ENCODE results near the gene LARP1B. TPM values are rescaled to one million over a fixed set of nuclear protein-coding genes. Genes with fewer than 3 reads are reported as not detected.
"Not testable (repeated sequence)": the region's sequence is repeated elsewhere in the genome, so short reads cannot be mapped to it uniquely, and the experiment has no call there.

Gene LARP1B
- total RNA-seq, 1 experiment from 2014 or later: 17.3 TPM

DNA sequence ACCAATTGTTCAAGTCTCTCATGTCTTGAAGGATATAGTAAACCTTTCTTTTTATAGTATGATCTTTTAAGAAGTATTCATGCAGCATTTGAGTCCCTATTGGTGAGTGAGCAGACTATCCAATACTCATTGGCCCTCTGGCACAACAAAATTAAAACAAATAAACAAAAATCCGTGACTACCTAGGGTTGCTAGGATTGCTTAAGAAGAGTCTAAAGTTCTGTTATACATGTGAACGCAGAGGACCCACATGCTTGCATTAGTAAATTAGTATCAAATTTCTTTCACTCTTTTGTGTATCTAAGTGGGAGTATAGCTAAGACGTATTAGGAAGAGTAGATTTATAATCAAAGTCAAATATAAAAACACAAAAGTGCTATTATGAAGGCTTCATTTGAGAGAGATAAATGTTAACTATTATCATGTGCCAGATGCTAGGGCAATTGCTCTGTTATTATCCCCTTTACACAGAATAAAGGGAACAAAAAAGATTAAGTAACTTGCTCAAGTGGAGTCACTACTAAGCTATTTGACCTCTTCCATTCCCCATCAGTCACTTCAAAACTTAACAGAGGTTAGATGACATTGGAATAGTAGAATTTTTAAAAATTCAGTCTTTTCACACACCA lies 29.2 kb upstream of the LARP1B start:
- TF ChIP-seq TCF7L2 (IDR thresholded peaks at IDR 0.05; ENCODE audit: low read depth, low read length) (no peak), SIN3A (IDR thresholded peaks at IDR 0.05; ENCODE audit: borderline replicate concordance, insufficient read depth, low read depth, low read length) (no peak), POLR2AphosphoS5 (IDR thresholded peaks at IDR 0.05; ENCODE audit: low read depth, low read length) (no peak)
- TF ChIP-seq, protein P1, sequence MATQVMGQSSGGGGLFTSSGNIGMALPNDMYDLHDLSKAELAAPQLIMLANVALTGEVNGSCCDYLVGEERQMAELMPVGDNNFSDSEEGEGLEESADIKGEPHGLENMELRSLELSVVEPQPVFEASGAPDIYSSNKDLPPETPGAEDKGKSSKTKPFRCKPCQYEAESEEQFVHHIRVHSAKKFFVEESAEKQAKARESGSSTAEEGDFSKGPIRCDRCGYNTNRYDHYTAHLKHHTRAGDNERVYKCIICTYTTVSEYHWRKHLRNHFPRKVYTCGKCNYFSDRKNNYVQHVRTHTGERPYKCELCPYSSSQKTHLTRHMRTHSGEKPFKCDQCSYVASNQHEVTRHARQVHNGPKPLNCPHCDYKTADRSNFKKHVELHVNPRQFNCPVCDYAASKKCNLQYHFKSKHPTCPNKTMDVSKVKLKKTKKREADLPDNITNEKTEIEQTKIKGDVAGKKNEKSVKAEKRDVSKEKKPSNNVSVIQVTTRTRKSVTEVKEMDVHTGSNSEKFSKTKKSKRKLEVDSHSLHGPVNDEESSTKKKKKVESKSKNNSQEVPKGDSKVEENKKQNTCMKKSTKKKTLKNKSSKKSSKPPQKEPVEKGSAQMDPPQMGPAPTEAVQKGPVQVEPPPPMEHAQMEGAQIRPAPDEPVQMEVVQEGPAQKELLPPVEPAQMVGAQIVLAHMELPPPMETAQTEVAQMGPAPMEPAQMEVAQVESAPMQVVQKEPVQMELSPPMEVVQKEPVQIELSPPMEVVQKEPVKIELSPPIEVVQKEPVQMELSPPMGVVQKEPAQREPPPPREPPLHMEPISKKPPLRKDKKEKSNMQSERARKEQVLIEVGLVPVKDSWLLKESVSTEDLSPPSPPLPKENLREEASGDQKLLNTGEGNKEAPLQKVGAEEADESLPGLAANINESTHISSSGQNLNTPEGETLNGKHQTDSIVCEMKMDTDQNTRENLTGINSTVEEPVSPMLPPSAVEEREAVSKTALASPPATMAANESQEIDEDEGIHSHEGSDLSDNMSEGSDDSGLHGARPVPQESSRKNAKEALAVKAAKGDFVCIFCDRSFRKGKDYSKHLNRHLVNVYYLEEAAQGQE (IDR thresholded peaks at IDR 0.05; ENCODE audit: insufficient read depth in 1 of 2, low read depth in 2 of 2, low read length in 1 of 2): no peak
- TF ChIP-seq, protein P2, sequence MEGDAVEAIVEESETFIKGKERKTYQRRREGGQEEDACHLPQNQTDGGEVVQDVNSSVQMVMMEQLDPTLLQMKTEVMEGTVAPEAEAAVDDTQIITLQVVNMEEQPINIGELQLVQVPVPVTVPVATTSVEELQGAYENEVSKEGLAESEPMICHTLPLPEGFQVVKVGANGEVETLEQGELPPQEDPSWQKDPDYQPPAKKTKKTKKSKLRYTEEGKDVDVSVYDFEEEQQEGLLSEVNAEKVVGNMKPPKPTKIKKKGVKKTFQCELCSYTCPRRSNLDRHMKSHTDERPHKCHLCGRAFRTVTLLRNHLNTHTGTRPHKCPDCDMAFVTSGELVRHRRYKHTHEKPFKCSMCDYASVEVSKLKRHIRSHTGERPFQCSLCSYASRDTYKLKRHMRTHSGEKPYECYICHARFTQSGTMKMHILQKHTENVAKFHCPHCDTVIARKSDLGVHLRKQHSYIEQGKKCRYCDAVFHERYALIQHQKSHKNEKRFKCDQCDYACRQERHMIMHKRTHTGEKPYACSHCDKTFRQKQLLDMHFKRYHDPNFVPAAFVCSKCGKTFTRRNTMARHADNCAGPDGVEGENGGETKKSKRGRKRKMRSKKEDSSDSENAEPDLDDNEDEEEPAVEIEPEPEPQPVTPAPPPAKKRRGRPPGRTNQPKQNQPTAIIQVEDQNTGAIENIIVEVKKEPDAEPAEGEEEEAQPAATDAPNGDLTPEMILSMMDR (IDR thresholded peaks at IDR 0.05): no peak
- no peak for ATAC-seq
- no TSS peak for BruUV-seq (replicated peaks)
- Histone ChIP-seq H3K36me3 (ENCODE audit: control insufficient read depth, insufficient read depth, low read length) (no peaks in the 10 kb centered on the region), H3K4me1 (ENCODE audit: control insufficient read depth, insufficient read depth, low read length) (no peaks in the 10 kb centered on the region), H3K9me3 (ENCODE audit: control insufficient read depth, insufficient read depth, low read depth, low read length) (no peaks in the 10 kb centered on the region), H3K27me3 (ENCODE audit: control insufficient read depth, insufficient read depth, low read length) (no peaks in the 10 kb centered on the region), H3K27ac (ENCODE audit: low read length) (no peak overlapping the region), H3K4me3 (ENCODE audit: low read depth in 2 of 2, low read length in 2 of 2) (no peak overlapping the region)
- intact Hi-C loops (cut with micrococcal nuclease; ENCODE audit: unreplicated experiment): no loop called here
- in situ Hi-C loops (cut with HindIII; ENCODE audit: low pct_unique_long_range_greater_than_20kb, low sequenced_read_pairs): no loop called here
- CTCF ChIA-PET: interaction anchor here (0.5 to 0.6 kb wide), 2 partner anchors 19 to 214 kb away, joined by 4 to 6 read pairs; no protein-coding TSS in a partner anchor
- DNase-seq (ENCODE audit: low read depth, low spot score): no peak
- POLR2A ChIA-PET: no interaction called here

DNA sequence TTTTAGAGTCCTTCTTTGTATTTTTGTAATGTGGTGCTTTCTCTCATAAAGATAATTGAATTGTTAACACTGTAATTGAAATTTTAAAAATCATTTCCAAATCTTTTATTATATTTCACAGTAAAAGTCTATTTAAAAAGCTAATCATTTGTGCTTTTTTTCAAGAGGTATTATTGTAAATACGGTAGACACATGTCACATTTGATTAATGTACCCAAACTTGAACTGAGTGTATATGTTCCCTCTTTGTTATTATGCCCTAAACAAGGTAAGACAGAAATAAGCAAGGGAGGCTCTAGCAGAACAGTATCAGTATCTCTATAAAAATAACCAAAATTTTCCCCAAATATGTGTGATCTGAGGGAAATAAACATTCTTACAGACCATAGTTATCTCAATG lies 21.5 kb upstream of the LARP1B start:
- CTCF ChIA-PET: no interaction called here
- Histone ChIP-seq H3K9me3 (ENCODE audit: control insufficient read depth, insufficient read depth, low read depth, low read length) (no peaks in the 10 kb centered on the region), H3K27me3 (ENCODE audit: control insufficient read depth, insufficient read depth, low read length) (no peaks in the 10 kb centered on the region), H3K4me3 (ENCODE audit: low read depth in 2 of 2, low read length in 2 of 2) (no peak overlapping the region), H3K27ac (ENCODE audit: low read length) (no peak overlapping the region), H3K36me3 (ENCODE audit: control insufficient read depth, insufficient read depth, low read length) (no peaks in the 10 kb centered on the region), H3K4me1 (ENCODE audit: control insufficient read depth, insufficient read depth, low read length) (no peaks in the 10 kb centered on the region)
- POLR2A ChIA-PET: no interaction called here
- in situ Hi-C loops (cut with HindIII; ENCODE audit: low pct_unique_long_range_greater_than_20kb, low sequenced_read_pairs): no loop called here
- intact Hi-C loops (cut with micrococcal nuclease; ENCODE audit: unreplicated experiment): no loop called here
- DNase-seq (ENCODE audit: low read depth, low spot score) (no peak), ATAC-seq (no peak)
- no TSS peak for BruUV-seq (replicated peaks)
- TF ChIP-seq, protein P1 (IDR thresholded peaks at IDR 0.05; ENCODE audit: insufficient read depth in 1 of 2, low read depth in 2 of 2, low read length in 1 of 2): no peak
- TF ChIP-seq SIN3A (IDR thresholded peaks at IDR 0.05; ENCODE audit: borderline replicate concordance, insufficient read depth, low read depth, low read length): no peak
- TF ChIP-seq, protein P2 (IDR thresholded peaks at IDR 0.05): no peak

DNA sequence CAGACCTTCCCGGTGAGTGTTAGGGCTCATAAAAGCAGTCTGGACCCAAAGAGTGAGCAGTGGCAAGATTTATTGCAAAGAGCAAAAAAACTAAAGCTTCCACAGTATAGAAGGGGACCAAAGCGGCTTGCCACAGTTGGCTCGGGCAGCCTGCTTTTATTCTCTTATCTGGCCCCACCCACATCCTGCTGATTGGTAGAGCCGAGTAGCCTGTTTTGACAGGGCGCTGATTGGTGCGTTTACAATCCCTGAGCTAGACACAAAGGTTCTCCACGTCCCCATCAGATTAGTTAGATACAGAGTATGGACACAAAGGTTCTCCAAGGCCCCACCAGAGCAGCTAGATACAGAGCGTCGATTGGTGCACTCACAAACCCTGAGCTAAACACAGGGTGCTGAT lies 14.1 kb upstream of the LARP1B start:
- POLR2A ChIA-PET: not testable (repeated sequence)

DNA sequence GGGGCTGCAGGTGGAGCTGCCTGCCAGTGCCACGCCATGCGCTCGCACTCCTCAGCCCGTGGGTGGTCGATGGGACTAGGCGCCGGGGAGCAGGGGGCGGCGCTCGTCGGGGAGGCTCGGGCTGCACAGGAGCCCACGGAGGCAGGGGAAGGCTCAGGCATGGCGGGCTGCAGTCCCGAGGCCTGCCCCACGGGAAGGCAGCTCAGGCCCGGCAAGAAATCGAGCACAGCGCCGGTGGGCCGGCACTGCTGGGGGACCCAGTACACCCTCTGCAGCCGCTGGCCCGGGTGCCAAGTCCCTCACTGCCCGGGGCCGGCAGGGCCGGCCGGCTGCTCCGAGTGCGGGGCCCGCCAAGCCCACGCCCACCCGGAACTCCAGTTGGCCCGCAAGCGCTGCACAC lies 13.6 kb upstream of the LARP1B start:
- CTCF ChIA-PET; POLR2A ChIA-PET; H3K27me3 ChIP-seq (ENCODE audit: control insufficient read depth, insufficient read depth, low read length); BruUV-seq (replicated peaks); in situ Hi-C loops (cut with HindIII; ENCODE audit: low pct_unique_long_range_greater_than_20kb, low sequenced_read_pairs); H3K36me3 ChIP-seq (ENCODE audit: control insufficient read depth, insufficient read depth, low read length); H3K27ac ChIP-seq (ENCODE audit: low read length); H3K9me3 ChIP-seq (ENCODE audit: control insufficient read depth, insufficient read depth, low read depth, low read length); DNase-seq (ENCODE audit: low read depth, low spot score); ATAC-seq; H3K4me3 ChIP-seq (ENCODE audit: low read depth in 2 of 2, low read length in 2 of 2); H3K4me1 ChIP-seq (ENCODE audit: control insufficient read depth, insufficient read depth, low read length); intact Hi-C loops (cut with micrococcal nuclease; ENCODE audit: unreplicated experiment): not testable (repeated sequence)

More for the DNA sequence above, 14.1 kb upstream of the LARP1B start:
- in situ Hi-C loops (cut with HindIII; ENCODE audit: low pct_unique_long_range_greater_than_20kb, low sequenced_read_pairs); H3K4me1 ChIP-seq (ENCODE audit: control insufficient read depth, insufficient read depth, low read length); DNase-seq (ENCODE audit: low read depth, low spot score); intact Hi-C loops (cut with micrococcal nuclease; ENCODE audit: unreplicated experiment); H3K4me3 ChIP-seq (ENCODE audit: low read depth in 2 of 2, low read length in 2 of 2); ATAC-seq; H3K27ac ChIP-seq (ENCODE audit: low read length); BruUV-seq (replicated peaks); H3K9me3 ChIP-seq (ENCODE audit: control insufficient read depth, insufficient read depth, low read depth, low read length); H3K27me3 ChIP-seq (ENCODE audit: control insufficient read depth, insufficient read depth, low read length); CTCF ChIA-PET; H3K36me3 ChIP-seq (ENCODE audit: control insufficient read depth, insufficient read depth, low read length): not testable (repeated sequence)

Data from Panc1 (cell line).